Measurements from ENCODE around the gene NNAT.

DNA sequence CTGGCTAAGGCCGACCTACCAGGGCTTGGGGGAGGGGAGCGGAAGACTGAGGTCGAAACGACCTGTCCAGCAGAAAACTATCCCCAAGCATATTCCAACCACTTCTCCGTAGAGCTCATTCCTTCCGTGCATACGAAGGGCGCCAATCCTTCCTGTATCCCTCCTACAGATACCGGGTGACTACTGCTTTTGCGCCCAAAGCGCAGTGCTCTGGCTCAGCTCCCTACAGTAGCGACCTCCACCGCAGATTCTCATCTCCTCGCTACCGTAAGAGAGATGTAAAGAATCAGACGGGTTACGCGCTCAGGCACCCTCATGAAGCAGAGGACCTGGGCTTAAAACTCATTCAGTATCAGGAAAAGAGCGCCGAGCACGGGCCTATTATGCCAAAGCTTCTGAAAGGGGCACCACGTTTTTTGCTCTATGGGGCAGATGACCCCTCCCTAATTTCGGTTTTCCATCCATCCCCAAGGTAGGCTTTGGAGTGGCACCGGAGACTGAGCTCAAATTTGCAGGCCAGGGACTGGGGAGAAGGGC lies 563 bp upstream of the NNAT start:
- TF ChIP-seq, protein P1, sequence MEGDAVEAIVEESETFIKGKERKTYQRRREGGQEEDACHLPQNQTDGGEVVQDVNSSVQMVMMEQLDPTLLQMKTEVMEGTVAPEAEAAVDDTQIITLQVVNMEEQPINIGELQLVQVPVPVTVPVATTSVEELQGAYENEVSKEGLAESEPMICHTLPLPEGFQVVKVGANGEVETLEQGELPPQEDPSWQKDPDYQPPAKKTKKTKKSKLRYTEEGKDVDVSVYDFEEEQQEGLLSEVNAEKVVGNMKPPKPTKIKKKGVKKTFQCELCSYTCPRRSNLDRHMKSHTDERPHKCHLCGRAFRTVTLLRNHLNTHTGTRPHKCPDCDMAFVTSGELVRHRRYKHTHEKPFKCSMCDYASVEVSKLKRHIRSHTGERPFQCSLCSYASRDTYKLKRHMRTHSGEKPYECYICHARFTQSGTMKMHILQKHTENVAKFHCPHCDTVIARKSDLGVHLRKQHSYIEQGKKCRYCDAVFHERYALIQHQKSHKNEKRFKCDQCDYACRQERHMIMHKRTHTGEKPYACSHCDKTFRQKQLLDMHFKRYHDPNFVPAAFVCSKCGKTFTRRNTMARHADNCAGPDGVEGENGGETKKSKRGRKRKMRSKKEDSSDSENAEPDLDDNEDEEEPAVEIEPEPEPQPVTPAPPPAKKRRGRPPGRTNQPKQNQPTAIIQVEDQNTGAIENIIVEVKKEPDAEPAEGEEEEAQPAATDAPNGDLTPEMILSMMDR (IDR thresholded peaks at IDR 0.05; ENCODE audit: borderline replicate concordance, extremely low read depth, low read length, poor library complexity, severe bottlenecking) = no peak
- no peak for TF ChIP-seq EZH2 (IDR thresholded peaks at IDR 0.05; ENCODE audit: borderline replicate concordance, low read depth, low read length, severe bottlenecking)
